Esophagus squamous epithelium (tissue), 5 donors: ENCODE measurements around the gene CHRNA4. TPM values are rescaled to one million over a fixed set of nuclear protein-coding genes. Genes with fewer than 3 reads are reported as not detected.

ENCODE experiments used
- DNase-seq: peaks from one replicate; lab custom pipeline; 2025; lab: John Stamatoyannopoulos, UW
- H3K27ac ChIP-seq, 4 donors: fragments of 200-600 bp; sonication (generic); one replicate each; pipeline ENCODE4 v1.5.1; 2016 to 2019; ENCODE audit warnings: mild to moderate bottlenecking in 1 of 4
- H3K27me3 ChIP-seq, 4 donors: fragments of 200-600 bp; sonication (generic); 1 replicate in 3 of 4; 2 replicates in 1 of 4; pipeline versions ENCODE4 v1.5.1 to v1.6.0; 2017 to 2021; ENCODE audit warnings: antibody characterized with exemption in 1 of 4
- H3K36me3 ChIP-seq, 3 donors: fragments of 200-600 bp; sonication (generic); one replicate each; pipeline ENCODE4 v1.5.1; 2016 to 2019
- H3K4me1 ChIP-seq, 3 donors: fragments of 200-600 bp; sonication (generic); one replicate each; pipeline ENCODE4 v1.5.1; 2017 to 2019
- H3K4me3 ChIP-seq, 4 donors: fragments of 200-600 bp; sonication (generic); 1 replicate in 3 of 4; 2 replicates in 1 of 4; pipeline ENCODE4 v1.5.1; 2016 to 2019; ENCODE audit warnings: mild to moderate bottlenecking in 2 of 4, moderate library complexity in 1 of 4
- H3K9me3 ChIP-seq, 3 donors: fragments of 200-600 bp; sonication (generic); one replicate each; pipeline ENCODE4 v1.5.1; 2016 to 2019
- CTCF ChIP-seq, 6 experiments: fragments of 450-650 bp in 4 of 6; fragments of 200-600 bp in 2 of 6; sonication (generic) in 2 of 6; IDR thresholded peaks; one replicate each; pipeline ENCODE4 v1.5.1; 2016 to 2019; ENCODE audit warnings: antibody characterized with exemption in 6 of 6, mild to moderate bottlenecking in 4 of 6, moderate library complexity in 4 of 6
- POLR2A ChIP-seq, 4 donors: fragments of 450-650 bp; IDR thresholded peaks; one replicate each; pipeline ENCODE4 v1.6.1; 2017; ENCODE audit warnings: antibody characterized with exemption in 4 of 4, mild to moderate bottlenecking in 4 of 4, moderate library complexity in 3 of 4
- WGBS, 2 donors: methylation state at CpG; one replicate each; pipeline ENCODE4 v1.1.5; 2018; 5-methylcytosine and 5-hydroxymethylcytosine counted together
- intact Hi-C: fragments of 100-400 bp; cut with DNase I; formaldehyde crosslinking; loops from one replicate; pipeline ENCODE4 v1.15.0; 2022
- total RNA-seq, 4 donors: library from RNA; depleted of rRNA; stranded (reverse); fragments of >200 nt; gene quantifications; one replicate each; pipeline ENCODE4 v1.1.0, GENCODE V29; 2016
- donor health status: DM: yes; HTN: yes; CAD: no.

The CHRNA4 gene
- total RNA-seq, 4 donors from 2014 or later: not detected

GRCh38 chr20:63369724-63370617 lies 8.8 kb upstream of the CHRNA4 start:
- Histone ChIP-seq H3K9me3 (no peaks in the 10 kb centered on the region), H3K27me3 (peaks cover 0 to 97% (median 0%) of the 10 kb centered on the region in 4 donors), H3K4me3 (no peak overlapping the region), H3K27ac (no peak overlapping the region), H3K4me1 (no peaks in the 10 kb centered on the region), H3K36me3 (no peaks in the 10 kb centered on the region)
- no peak for TF ChIP-seq CTCF (IDR thresholded peaks at IDR 0.05)
- no peak for TF ChIP-seq POLR2A (IDR thresholded peaks at IDR 0.05)
- 55 to 80% methylated on average over 2 to 4 of the region's 24 CpGs for WGBS, 2 donors
- intact Hi-C loops: no loop called here
- DNase-seq: no peak

- TF ChIP-seq POLR2A (IDR thresholded peaks at IDR 0.05): no peak
- TF ChIP-seq CTCF (IDR thresholded peaks at IDR 0.05): no peak
- Histone ChIP-seq H3K27ac (no peak overlapping the region), H3K27me3 (peaks cover 0 to 97% (median 0%) of the 10 kb centered on the region in 4 donors), H3K4me1 (no peaks in the 10 kb centered on the region), H3K4me3 (no peak overlapping the region), H3K9me3 (no peaks in the 10 kb centered on the region), H3K36me3 (no peaks in the 10 kb centered on the region)
- intact Hi-C loops: no loop called here
- 77 to 82% methylated on average over 10 of the region's 10 CpGs for WGBS, 2 donors
- DNase-seq: no peak
These were observed 7.9 kb upstream of the CHRNA4 start for GRCh38 chr20:63369024-63369530.

DNA sequence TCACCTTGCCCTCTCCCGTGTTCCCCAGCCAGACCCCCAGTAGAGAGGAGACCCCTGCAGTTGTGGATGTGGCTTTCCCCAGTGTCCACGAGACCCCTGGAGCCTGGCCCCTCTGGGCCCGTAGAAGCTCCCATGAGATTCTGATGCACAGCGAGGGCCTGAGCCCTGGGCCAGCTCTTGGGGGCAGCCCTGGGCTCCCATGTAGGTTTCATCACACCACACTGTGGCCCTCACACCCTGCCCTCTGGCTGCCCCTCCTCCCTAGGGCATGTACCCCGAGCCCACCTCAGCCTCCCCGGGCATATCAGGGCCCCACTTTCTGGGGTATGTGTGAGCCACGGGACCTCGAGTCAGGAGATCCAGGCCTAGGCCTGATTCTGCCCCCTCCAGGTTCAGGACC lies 7.0 kb upstream of the CHRNA4 start:
- Histone ChIP-seq H3K9me3 (no peaks in the 10 kb centered on the region), H3K36me3 (no peaks in the 10 kb centered on the region), H3K4me1 (no peaks in the 10 kb centered on the region), H3K4me3 (no peak overlapping the region), H3K27me3 (peaks cover 0 to 97% (median 0%) of the 10 kb centered on the region in 4 donors), H3K27ac (no peak overlapping the region)
- intact Hi-C loops: no loop called here
- no peak for DNase-seq
- no peak for TF ChIP-seq CTCF (IDR thresholded peaks at IDR 0.05)
- no peak for TF ChIP-seq POLR2A (IDR thresholded peaks at IDR 0.05)
- WGBS, 2 donors: 68% methylated on average over 3 of the region's 8 CpGs; no CpG with 5 or more reads in 1 of the 2 donors

- 57% methylated on average over 3 of the region's 24 CpGs; no CpG with 5 or more reads in 1 of the 2 donors for WGBS, 2 donors
- Histone ChIP-seq H3K4me1 (no peaks in the 10 kb centered on the region), H3K27me3 (peaks cover 0 to 97% (median 0%) of the 10 kb centered on the region in 4 donors), H3K4me3 (no peak overlapping the region), H3K9me3 (no peaks in the 10 kb centered on the region), H3K36me3 (no peaks in the 10 kb centered on the region), H3K27ac (no peak overlapping the region)
- intact Hi-C loops: no loop called here
- no peak for DNase-seq
- no peak for TF ChIP-seq POLR2A (IDR thresholded peaks at IDR 0.05)
- no peak for TF ChIP-seq CTCF (IDR thresholded peaks at IDR 0.05)
These were observed 6.4 kb upstream of the CHRNA4 start for GRCh38 chr20:63367446-63368055.
